PC-9 (cell line): ENCODE results near the gene BSCL2.

Experiments used
- CTCF ChIP-seq: fragments of 200-600 bp; sonication (generic); conservative IDR thresholded peaks from 2 replicates; pipeline ENCODE4 v1.6.1; 2017; ENCODE audit warnings: mixed run types, antibody characterized with exemption, mild to moderate bottlenecking, moderate library complexity
- EZH2 ChIP-seq: fragments of 200-600 bp; sonication (generic); IDR thresholded peaks from 2 replicates; pipeline ENCODE4 v1.8.0; 2017; ENCODE audit warnings: antibody characterized with exemption, low read depth

- no peak for TF ChIP-seq CTCF
- no peak for TF ChIP-seq EZH2
Measured at GRCh38 chr11:62724171-62724570, 16.9 kb upstream of the BSCL2 start.
